ENCODE measurements around the gene THSD4. TPM values are rescaled to one million over a fixed set of nuclear protein-coding genes. Genes with fewer than 3 reads are reported as not detected.

The THSD4 gene
- total and polyA plus RNA-seq, 2 of the 8 experiments (the other 6 are each of a cell fraction or from before 2014, with no cell fraction given): 2.5 to 6.2 TPM

DNA sequence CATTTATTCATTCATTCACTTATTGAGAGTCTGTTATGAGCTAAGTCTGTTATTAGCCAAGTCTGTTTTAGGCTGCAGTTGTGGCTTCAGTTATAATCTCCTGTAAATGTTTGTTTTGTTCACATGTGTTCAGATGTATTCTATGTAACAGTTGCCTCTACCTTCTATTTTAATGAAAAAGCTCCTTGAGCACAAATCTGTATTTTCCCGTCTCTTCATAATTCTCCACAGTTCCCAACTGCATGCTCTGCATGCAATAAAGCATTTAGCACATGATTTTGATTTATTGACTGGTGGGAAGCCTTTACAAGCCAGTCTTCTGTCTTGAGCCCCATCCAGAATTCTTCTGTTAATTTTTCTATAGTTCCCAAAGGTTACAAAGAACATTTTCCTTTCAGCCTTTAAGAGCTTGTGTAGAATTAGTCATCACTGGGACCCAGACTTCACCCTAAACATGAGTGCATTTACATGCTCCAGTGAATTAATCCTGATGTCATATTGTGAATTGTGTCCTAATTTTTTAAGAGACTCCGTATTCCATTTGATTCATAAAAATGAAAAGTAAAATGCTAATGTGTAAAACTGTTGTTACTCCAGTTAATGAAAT, 572.7 kb downstream of the THSD4 start:
- Histone ChIP-seq H3K27ac (ENCODE audit: low read depth, low read length) (no peak overlapping the region), H2AK5ac (ENCODE audit: low read depth, low read length) (no peak overlapping the region), H2BK12ac (ENCODE audit: low read depth, low read length) (no peak overlapping the region), H3K23ac (ENCODE audit: insufficient read length) (no peak overlapping the region), H3K9me3 (ENCODE audit: insufficient read depth in 2 of 2, low read depth in 1 of 2, low read length in 1 of 2) (0 out of 4 replicates have a peak, but pooled peaks cover 0 to 2% of the 10 kb centered on the region in 2 experiments), H3K79me1 (ENCODE audit: low read depth, low read length) (no peaks in the 10 kb centered on the region), H2BK15ac (ENCODE audit: low read length) (no peak overlapping the region), H2BK120ac (replicated peaks; ENCODE audit: low read depth, low read length) (no peak overlapping the region), H2AFZ (ENCODE audit: low read length) (no peak overlapping the region), H3K36me3 (ENCODE audit: control insufficient read depth in 2 of 4, insufficient read depth in 4 of 4, low read length in 3 of 4) (no peaks in the 10 kb centered on the region), H3K4me3 (ENCODE audit: extremely low read depth in 1 of 4, insufficient read depth in 2 of 4, low read depth in 3 of 4, low read length in 4 of 4) (no peak overlapping the region), H3K4me2 (ENCODE audit: insufficient read depth in 1 of 2, low read depth in 2 of 2, low read length in 2 of 2) (no peak overlapping the region), H3K4me1 (replicated peaks in 1 of 4; ENCODE audit: control insufficient read depth in 3 of 4, insufficient read depth in 4 of 4, low read length in 3 of 4) (no peaks in the 10 kb centered on the region), H3K79me2 (ENCODE audit: control insufficient read depth in 1 of 2, insufficient read depth in 2 of 2, low read length in 2 of 2) (no peaks in the 10 kb centered on the region), H3K4ac (replicated peaks; ENCODE audit: insufficient read length, low read depth, low read length) (no peak overlapping the region), H2BK5ac (ENCODE audit: low read depth, low read length) (no peak overlapping the region), H3K18ac (ENCODE audit: extremely low read depth, low read length) (no peak overlapping the region), H4K8ac (ENCODE audit: extremely low read depth, insufficient read depth, low read length) (no peak overlapping the region), H3K14ac (ENCODE audit: insufficient read length) (no peak overlapping the region), H3K9ac (replicated peaks in 1 of 4; ENCODE audit: extremely low read depth in 1 of 4, low read depth in 3 of 4, low read length in 3 of 4) (no peak overlapping the region), H4K20me1 (replicated peaks in 1 of 2; ENCODE audit: control insufficient read depth in 1 of 2, insufficient read depth in 2 of 2, low read length in 2 of 2) (no peaks in the 10 kb centered on the region), H4K91ac (replicated peaks; ENCODE audit: insufficient read length, low read length) (no peak overlapping the region), H4K5ac (ENCODE audit: insufficient read length, low read depth, low read length) (no peak overlapping the region), H2BK20ac (ENCODE audit: low read length) (no peak overlapping the region), H3K56ac (replicated peaks; ENCODE audit: insufficient read length, low read depth, low read length) (no peak overlapping the region), H3K23me2 (ENCODE audit: low read depth, low read length) (no peaks in the 10 kb centered on the region; the same call in 1 of the 2 replicates), H3K27me3 (replicated peaks in 1 of 4; ENCODE audit: control insufficient read depth in 3 of 4, extremely low read depth in 1 of 4, insufficient read depth in 3 of 4, low read length in 3 of 4) (no peaks in the 10 kb centered on the region)
- no peak for DNase-seq (ENCODE audit: low read depth in 1 of 2, low spot score in 2 of 2)
- FAIRE-seq: no peak
- 90% methylated on average over 2 of the region's 2 CpGs; no CpG with 5 or more reads in 1 of the 2 experiments for WGBS, 2 experiments (ENCODE audit: extremely low coverage in 1 of 2, insufficient coverage in 1 of 2, insufficient read length in 1 of 2, insufficient replicate concordance in 2 of 2, low coverage in 1 of 2, low lambda C conversion rate in 2 of 2, missing lambda C conversion rate in 1 of 2)
- ChIA-PET CTCF (ENCODE audit: partially characterized antibody) (interaction anchor here (1.0 to 1.9 kb wide), 5 partner anchors 20 to 400 kb away, joined by 3 to 7 read pairs (median 3); no protein-coding TSS in a partner anchor), POLR2A (ENCODE audit: partially characterized antibody) (no interaction called here)
- no peak for TF ChIP-seq SIN3A (conservative IDR thresholded peaks at IDR 0.05 in 1 of 2, IDR thresholded peaks at IDR 0.05 in 1 of 2; ENCODE audit: low read depth in 1 of 2, low read length in 2 of 2)
- TF ChIP-seq TAF1 (IDR thresholded peaks at IDR 0.05; ENCODE audit: low read depth, low read length): no peak
- no peak for TF ChIP-seq TCF12 (IDR thresholded peaks at IDR 0.05; ENCODE audit: low read depth, low read length)
- no peak for TF ChIP-seq SP4 (IDR thresholded peaks at IDR 0.05; ENCODE audit: low read length)
- TF ChIP-seq CREB1 (IDR thresholded peaks at IDR 0.05): no peak
- TF ChIP-seq CTCF (IDR thresholded peaks at IDR 0.05; ENCODE audit: control extremely low read depth in 1 of 3, insufficient read depth in 1 of 3, low read depth in 1 of 3, low read length in 3 of 3): no peak
- TF ChIP-seq FOSL1 (IDR thresholded peaks at IDR 0.05; ENCODE audit: insufficient read depth, low read depth, low read length): no peak
- no peak for TF ChIP-seq RBBP5 (IDR thresholded peaks at IDR 0.05; ENCODE audit: borderline replicate concordance, low read depth, low read length)
- no peak for TF ChIP-seq POU5F1 (IDR thresholded peaks at IDR 0.05; ENCODE audit: low read depth, low read length)
- TF ChIP-seq CEBPB (IDR thresholded peaks at IDR 0.05; ENCODE audit: low read depth, low read length): no peak
- no peak; the same call in 1 of the 2 replicates for TF ChIP-seq SP2 (IDR thresholded peaks at IDR 0.05; ENCODE audit: low read length)

Data from H1 (cell line).